NCI-H526 treated with DMSO at 0.1 percent for 48 hours (cell line): ENCODE measurements around the gene CHRM4.

Source experiments
- DNase-seq: peaks from one replicate; lab custom pipeline; 2025; lab: John Stamatoyannopoulos, UW

CHRM4 gene

GRCh38 chr11:46391578-46392420 lies at the start of gene CHRM4:
Gene CHRM4 (minus strand): TSS chr11:46391776. CDS start chr11:46386557, 5,219 bp downstream.
- peak; percentile 67 for DNase-seq

DNA sequence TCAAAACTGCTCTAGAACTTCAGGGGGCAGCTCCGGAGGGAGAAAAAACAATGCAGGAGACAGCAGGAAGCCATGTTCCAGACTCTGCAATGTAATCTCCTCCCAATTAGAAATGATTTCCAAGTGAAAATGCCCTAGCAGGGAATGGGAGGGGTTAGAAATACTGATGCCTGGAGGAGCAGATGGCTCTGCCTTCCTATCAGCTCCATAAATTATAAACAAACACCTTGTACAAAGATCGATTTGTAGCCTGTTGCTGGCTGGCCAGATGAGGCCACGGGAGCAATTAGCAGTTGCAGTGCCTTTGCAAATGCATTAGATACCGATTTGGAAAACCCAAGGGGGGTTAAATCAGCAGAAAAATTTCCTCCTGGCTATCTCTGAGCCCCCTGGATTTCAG lies 46.6 kb upstream of the CHRM4 start:
- no peak for DNase-seq

GRCh38 chr11:46437122-46437689 lies 45.6 kb upstream of the CHRM4 start:
- no peak for DNase-seq

DNA sequence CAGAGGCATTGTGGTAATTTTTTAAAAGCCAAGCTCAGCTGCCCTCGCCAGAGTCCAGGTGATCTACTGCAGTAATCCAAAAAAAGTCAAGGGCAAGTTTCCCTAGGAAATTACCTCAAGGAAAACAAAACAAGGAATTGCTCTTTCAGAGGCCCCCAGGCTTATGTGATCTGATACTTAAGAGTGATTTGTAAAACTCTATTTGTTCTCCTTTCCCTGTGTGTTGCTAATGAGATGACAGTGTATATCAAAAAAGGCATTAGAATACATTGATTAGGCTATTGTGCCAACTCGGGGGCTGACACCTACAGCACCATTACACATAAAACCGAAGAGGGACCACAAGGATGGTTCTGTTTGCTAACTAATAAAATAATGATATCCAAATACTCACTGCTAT lies 44.5 kb upstream of the CHRM4 start:
- no peak for DNase-seq

GRCh38 chr11:46435679-46436078 lies 44.1 kb upstream of the CHRM4 start:
- DNase-seq: no peak

DNA sequence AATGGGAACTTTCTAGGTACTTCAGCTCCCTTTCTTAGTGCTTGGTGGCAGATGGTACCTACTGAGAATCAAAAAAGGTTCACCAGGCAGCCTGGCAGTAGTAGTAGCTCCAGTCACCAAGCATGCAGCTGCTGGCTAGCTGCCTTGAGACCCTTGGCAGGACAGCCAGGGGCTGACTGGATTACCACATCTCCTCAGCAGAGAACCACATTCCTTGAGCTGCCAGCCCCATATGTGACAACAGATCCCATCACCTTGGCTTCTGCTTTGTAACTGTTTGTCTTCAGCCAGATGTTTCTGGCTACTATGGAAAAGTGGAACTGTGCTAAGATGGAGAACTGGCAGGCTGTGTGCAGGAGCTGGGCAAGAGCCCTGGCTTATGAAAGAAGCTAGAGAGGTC lies 39.6 kb upstream of the CHRM4 start:
- DNase-seq: no peak

DNA sequence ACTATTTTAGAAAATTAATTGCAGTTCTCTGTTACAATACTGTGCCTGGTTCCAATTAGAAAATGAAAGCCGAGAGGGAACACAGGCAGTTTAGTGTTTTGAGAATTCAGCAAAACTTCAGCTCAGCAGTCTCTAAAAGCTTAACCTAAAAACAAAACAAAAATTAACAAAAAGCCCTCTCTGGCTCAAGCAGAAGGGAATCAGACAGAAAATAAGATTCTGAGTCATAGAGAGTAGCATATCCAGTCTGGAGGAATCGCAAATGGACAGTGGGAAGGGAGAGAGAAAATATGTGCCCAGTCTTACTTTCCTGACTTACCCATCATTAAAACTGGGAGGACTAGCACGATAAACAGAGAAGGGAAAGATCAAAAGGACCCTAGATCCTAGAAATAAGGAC lies 38.1 kb upstream of the CHRM4 start:
- no peak for DNase-seq

DNA sequence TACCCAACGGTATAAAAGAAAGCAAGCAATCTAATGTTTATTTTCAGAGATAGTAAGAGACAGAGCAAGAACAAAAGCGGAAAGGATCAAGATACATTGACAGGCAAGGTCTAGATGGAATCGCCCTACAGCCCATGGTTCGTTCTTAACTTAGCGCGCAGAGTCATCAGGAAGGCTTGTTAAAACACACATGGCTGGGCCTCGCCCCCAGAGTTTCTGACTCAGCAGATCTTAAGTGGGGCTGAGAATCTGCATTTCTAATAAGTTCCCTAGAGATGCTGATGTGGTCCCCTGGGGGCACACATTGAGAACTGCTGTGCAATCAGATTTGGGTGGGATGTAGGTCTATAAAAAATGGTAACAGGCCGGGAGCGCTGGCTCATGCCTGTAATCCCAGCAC lies 35.8 kb upstream of the CHRM4 start:
- DNase-seq: no peak

DNA sequence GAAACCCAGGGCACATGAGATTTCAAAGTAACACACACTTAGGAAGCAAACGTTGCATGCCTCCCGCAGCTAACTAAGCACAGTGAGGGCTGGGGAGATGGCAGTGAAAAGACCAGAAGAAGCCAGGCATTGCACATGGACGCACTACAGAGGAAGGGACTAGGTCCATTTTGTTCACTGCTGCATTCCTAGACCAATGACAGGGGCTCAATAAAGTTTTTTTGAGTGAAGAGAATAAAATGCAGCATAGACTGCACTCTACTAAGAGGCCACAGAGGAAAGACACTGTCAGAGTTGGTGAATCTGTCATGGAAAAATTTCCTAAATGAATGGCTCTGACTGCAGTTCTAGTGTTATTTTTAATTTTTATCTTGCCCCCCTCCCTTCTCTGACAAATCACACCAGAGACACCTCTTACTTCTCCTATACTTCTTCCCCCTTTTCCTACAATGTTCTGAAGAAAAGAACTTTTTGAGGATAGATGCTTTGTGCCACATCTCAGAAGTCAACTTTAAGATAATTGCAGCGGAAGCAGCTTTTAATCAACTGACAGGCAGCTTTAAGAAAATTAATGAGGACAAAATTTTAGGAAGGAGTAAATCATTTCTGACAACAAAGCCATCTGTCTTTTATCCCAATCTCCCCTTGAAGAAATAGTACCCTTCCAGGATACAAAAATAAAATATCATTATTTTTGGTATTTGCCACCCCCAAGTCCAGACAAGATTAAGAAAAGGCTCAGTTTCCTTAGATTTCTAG lies 34.8 kb upstream of the CHRM4 start:
- no peak for DNase-seq

- DNase-seq: no peak
These were observed 31.0 kb upstream of the CHRM4 start for GRCh38 chr11:46422588-46422987.

DNA sequence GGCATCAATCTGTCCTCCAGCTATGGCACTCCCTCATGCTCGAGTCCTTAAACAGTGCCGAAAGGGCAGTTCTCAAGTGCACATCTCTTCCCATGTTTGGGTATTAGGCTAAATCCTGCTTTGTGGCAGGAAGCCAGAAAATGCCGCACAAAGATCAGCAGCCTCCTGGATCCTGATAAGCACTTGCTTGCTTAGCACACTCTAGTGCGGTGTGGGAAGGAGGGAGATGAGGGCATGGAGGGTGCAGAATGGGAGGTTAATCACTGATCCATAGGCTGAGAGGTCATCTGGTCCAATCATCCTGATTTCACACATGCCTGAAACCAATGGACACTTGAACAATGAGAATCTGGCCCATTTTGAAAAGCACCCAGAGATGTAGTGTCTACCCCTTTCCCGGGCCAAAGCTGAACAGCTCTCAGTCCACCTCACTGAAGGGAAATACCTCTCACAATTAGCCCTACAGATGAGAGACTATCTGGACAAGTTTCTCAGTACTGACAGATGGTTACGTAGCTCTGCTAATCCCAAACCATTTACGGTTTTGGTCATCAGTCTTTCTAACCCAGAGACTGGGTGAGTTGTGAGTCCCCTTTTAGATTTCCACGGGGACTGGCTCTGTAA lies 29.8 kb upstream of the CHRM4 start:
- DNase-seq: no peak

GRCh38 chr11:46420513-46420912 lies 28.9 kb upstream of the CHRM4 start:
- no peak for DNase-seq

DNA sequence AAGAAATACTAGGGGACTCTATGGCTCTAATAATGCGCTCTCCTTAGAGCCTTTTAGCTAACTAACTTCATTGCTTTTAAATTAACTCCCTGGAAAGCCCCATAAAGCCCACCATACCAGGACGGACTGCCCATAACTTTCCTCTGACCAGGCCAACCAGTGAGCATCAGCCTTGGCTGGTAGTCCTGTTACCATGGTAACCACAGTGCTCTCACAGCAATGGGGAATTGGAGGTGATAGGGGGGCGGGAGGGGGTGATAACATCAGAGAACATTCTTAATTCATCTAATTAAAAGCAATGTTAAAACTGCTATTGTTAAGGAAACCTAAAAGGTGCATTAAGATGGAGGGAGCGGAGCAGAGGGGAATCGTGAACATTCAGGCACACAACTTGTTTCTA lies 27.2 kb upstream of the CHRM4 start:
- DNase-seq: no peak

GRCh38 chr11:46417711-46418110 lies 26.1 kb upstream of the CHRM4 start:
- no peak for DNase-seq

DNA sequence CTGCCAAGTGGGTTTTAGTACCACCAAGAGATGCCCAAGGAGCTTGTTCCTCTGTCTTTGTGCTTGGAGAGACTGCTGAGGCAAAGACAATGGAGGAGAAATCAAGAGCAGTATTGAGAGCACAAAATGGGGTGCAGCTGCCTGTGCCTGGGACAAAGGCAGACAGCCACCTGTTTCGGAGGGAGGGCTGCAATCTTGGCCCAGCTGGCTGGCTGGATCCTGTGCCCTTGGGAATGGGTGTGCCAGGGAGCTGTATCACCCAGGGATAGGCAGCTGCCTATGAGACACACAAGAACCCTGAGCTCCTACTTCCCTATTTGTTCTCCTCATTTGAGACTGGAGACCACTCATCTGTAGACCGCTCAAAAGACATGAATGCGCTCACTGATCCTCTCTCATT lies 23.3 kb upstream of the CHRM4 start:
- DNase-seq: no peak

GRCh38 chr11:46414466-46414796 lies 22.9 kb upstream of the CHRM4 start:
- no peak for DNase-seq

- no peak for DNase-seq
These were observed 22.3 kb upstream of the CHRM4 start for GRCh38 chr11:46413760-46414465.

GRCh38 chr11:46410021-46410420 lies 18.4 kb upstream of the CHRM4 start:
- no peak for DNase-seq

GRCh38 chr11:46408407-46408986 lies 16.9 kb upstream of the CHRM4 start:
- DNase-seq: no peak

DNA sequence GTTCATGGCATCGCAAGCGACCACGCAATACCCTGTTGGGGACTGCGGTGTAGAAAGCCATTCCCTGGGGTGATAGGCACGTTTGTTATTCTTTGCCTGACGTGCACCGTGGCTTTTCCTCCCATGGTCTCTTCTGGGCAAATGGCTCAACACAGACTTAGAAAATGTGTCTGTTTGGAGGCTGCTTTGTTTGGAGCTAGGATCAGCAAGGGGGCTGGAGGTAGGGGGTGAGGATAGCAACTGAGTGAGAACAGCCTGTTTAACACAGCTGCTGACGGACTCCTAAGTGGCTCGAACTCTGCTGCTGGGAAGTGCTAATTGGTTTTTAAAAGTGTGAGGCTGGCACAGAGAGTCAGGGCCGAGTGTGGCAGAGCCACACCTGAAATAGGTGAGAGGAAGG lies 16.1 kb upstream of the CHRM4 start:
- DNase-seq: no peak

- DNase-seq: no peak
These were observed 13.0 kb upstream of the CHRM4 start for GRCh38 chr11:46404476-46405017.
